Measurements from ENCODE around the gene CARNS1.

The CARNS1 gene

DNA sequence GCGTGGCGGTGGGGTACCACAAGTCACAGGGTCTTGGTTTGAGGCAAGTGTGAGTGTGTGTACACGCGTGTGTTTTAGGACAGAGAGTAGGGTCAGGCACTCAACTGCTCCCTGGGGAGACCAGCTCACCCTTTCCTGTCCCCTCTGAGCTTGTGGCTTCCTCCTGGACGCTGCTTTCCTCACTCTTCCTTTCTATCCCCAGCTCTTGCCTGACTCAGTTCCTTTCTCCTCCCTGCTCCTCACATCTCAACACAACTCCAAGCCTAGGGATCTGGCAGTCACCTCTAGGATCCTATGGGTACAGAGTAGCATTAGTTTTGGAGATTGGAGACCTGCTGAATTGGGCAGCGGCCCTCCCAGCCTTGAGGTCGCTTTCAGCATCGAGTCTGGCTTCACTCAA lies 46.2 kb upstream of the CARNS1 start:
- no peak for TF ChIP-seq CTCF (IDR thresholded peaks at IDR 0.05)

DNA sequence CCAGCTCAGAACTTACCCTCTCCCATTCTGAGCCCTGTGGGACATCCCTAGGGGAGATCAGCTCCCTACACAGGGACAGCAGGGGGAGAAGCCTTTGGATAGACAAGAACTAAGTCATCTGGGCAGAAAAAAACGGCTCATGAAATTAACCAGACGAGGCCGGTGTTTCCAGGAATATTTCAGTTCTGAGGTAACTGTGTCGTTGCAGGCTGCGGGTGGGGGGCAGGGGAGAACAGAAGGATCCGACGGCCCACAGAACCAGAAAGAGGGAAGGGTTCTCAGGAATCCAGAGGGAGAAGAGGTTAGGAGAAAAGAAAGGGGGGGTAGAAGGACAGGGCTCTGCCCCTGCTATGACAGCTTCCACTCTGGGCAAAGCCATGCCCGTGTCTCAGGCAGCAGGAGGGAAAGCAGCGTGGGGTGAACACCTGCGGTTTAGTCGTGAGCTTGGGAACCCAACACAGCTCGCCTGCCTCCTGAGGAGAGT lies 45.6 kb upstream of the CARNS1 start:
- no peak for TF ChIP-seq CTCF (IDR thresholded peaks at IDR 0.05)

- TF ChIP-seq CTCF (IDR thresholded peaks at IDR 0.05) = no peak
These were observed 45.0 kb upstream of the CARNS1 start for GRCh38 chr11:67370351-67371076.

GRCh38 chr11:67371189-67371910 lies 44.1 kb upstream of the CARNS1 start:
- TF ChIP-seq CTCF (IDR thresholded peaks at IDR 0.05) = peak; percentile 19; the same call in 1 of the 2 replicates

DNA sequence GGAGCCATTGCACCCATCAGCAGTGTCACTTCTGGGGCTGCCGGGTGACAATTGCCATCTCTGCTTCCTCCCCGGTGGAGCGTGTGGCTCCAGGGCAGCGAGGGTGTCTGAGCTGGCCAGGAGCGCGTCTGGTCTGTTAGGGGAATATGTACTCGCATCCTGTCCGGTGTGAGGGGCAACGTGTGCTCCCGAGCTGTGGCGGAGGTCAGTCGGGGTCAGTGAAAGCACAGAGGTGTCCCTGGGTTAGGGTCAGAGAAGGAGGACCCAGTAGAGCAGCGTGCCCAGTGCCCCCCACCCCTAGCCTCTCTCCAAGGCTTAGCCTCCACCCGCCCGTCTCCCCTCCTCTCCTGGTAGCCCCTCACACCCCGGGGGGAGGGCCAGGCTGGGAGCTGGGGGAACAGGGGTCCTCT lies 43.6 kb upstream of the CARNS1 start:
- TF ChIP-seq CTCF (IDR thresholded peaks at IDR 0.05) = no peak

DNA sequence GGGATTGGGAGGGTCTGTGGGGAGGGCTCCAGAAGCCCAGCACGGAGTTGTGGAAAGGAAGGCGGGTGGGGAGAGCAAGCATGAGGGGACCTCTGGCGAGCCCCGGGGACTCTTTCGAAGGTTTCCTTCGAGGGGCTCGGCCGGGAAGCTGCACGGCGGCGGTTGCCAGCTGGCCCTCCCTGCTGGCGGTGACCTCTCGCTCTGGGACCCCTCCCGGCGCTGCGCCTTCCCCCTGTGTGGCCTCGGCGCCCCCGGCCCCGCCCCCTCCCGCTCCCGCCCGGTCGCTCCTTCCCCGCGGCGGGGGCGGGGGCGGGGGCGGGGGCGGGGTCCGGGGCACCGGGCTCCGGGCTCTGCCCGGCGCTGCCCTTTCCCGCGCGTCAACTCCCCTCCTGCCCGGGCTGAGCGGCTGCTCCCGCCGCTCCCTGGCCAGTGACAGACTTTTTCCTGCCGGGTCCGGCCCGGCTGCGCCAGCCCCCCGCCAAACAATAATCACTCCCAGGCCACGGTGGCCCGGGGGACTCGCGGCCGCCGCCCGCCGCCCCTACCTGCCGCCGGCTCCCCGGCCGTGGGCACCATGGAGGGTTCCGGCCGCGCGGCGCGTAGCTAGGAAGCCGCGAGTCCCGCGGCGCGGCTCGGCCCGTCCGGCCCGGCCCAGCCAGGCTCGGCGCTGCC lies 43.0 kb upstream of the CARNS1 start:
- TF ChIP-seq CTCF (IDR thresholded peaks at IDR 0.05) = no peak

DNA sequence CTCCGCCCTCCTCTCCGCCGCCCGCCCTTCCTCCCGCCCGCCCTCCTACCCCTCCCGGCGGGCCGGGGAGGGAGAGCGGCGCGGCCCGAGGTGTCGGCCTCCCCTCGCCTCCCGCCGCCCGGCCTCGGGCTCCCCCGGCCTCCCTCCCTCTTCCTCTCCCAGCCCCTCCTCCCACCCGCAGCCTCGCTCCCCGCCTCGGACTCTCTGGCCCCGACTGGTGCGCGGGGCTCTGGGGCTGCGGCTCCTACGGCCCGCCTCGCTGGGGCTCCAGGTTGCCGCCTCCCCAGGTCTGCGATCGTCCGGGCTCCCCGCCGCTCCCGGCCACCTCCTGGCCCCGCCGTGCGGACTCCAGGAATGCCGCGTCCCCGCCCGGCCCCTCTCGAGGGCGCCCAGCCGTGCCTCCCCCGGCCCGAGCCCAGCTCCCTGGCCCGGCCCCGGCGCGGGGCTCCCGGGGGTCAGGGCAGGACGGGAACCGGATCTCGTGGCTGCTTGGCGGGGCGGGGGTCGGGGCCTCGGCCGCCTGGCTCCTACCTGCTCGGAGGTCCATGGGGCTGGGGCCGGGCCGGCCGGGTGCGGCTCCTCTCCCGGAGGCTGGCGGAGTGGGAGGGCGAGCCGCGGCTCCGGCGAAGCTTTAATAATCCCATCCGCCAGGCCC lies 42.4 kb upstream of the CARNS1 start, which contains the start of gene CLCF1:
TSS of gene CLCF1 (minus strand) at position 606 of the 655 bp plus-strand sequence. CDS start at position 547, 59 bp downstream.
- no peak for TF ChIP-seq CTCF (IDR thresholded peaks at IDR 0.05)
